H1 (cell line): ENCODE data around the gene MYH7. TPM values are rescaled to one million over a fixed set of nuclear protein-coding genes. Genes with fewer than 3 reads are reported as not detected.

Experiments used
- CTCF ChIA-PET: fragments of 300-600 bp; sonication (Branson Sonifier 250); formaldehyde crosslinking; loops from one replicate; lab custom pipeline; 2021; ENCODE audit not compliant: partially characterized antibody; lab: Charles Lee
- POLR2A ChIA-PET: fragments of 300-600 bp; sonication (Branson Sonifier 250); formaldehyde crosslinking; loops from one replicate; lab custom pipeline; 2021; ENCODE audit warnings: inconsistent platforms; ENCODE audit not compliant: partially characterized antibody; lab: Charles Lee
- DNase-seq, 2 experiments: peaks; one replicate each; pipeline versions ENCODE4 v3.0.0 to v3.0.0-alpha.2; 2010 to 2022; ENCODE audit warnings: low spot score in 2 of 2, low read depth in 1 of 2, mixed read lengths in 1 of 2
- FAIRE-seq: peaks from 2 replicates; lab custom pipeline; 2011; peaks lifted over from hg19 to GRCh38; lab: Jason Lieb, UNC
- H2AFZ ChIP-seq: 2 replicates; pipeline ENCODE4 v1.8.1; 2012; ENCODE audit warnings: low read length, inconsistent platforms
- H2AK5ac ChIP-seq: 2 replicates; pipeline ENCODE4 v1.6.1; 2013; ENCODE audit warnings: low read depth, low read length
- H2BK120ac ChIP-seq: replicated peaks from 2 replicates; pipeline ENCODE3; 2013; ENCODE audit warnings: low read depth, low read length, inconsistent platforms
- H2BK12ac ChIP-seq: 2 replicates; pipeline ENCODE4 v1.6.1; 2013; ENCODE audit warnings: low read depth, low read length
- H2BK15ac ChIP-seq: 2 replicates; pipeline ENCODE4 v1.6.1; 2013; ENCODE audit warnings: low read length
- H2BK20ac ChIP-seq: 2 replicates; pipeline ENCODE4 v1.6.1; 2013; ENCODE audit warnings: low read length
- H2BK5ac ChIP-seq: 2 replicates; pipeline ENCODE4 v1.6.1; 2013; ENCODE audit warnings: low read depth, low read length
- H3K14ac ChIP-seq: 2 replicates; pipeline ENCODE4 v1.6.1; 2013; ENCODE audit warnings: inconsistent platforms; ENCODE audit not compliant: insufficient read length
- H3K18ac ChIP-seq: 2 replicates; pipeline ENCODE4 v1.6.1; 2013; ENCODE audit warnings: low read length; ENCODE audit errors: extremely low read depth
- H3K23ac ChIP-seq: 2 replicates; pipeline ENCODE4 v1.6.1; 2013; ENCODE audit warnings: inconsistent platforms; ENCODE audit not compliant: insufficient read length
- H3K23me2 ChIP-seq: 2 replicates; pipeline ENCODE4 v1.6.1; 2013; ENCODE audit warnings: low read depth, low read length
- H3K27ac ChIP-seq: 2 replicates; pipeline ENCODE4 v1.6.1; 2011; ENCODE audit warnings: low read depth, low read length, inconsistent platforms
- H3K27me3 ChIP-seq, 4 experiments: replicated peaks in 1 of 4; 1 replicate in 1 of 4; 2 replicates in 3 of 4; pipeline versions ENCODE4 v1.6.1 to v1.8.1; 2011 to 2013; ENCODE audit warnings: low read length in 3 of 4, mild to moderate bottlenecking in 3 of 4, inconsistent platforms in 2 of 4, mixed read lengths in 2 of 4, moderate library complexity in 1 of 4; ENCODE audit not compliant: control insufficient read depth in 3 of 4, insufficient read depth in 3 of 4; ENCODE audit errors: extremely low read depth in 1 of 4
- H3K36me3 ChIP-seq, 4 experiments: 2 replicates each; pipeline versions ENCODE4 v1.6.1 to v1.8.1; 2011 to 2013; ENCODE audit warnings: mild to moderate bottlenecking in 4 of 4, low read length in 3 of 4, moderate library complexity in 2 of 4, control low read depth in 1 of 4, inconsistent platforms in 1 of 4; ENCODE audit not compliant: insufficient read depth in 4 of 4, control insufficient read depth in 2 of 4
- H3K4ac ChIP-seq: replicated peaks from 2 replicates; pipeline ENCODE3; 2013; ENCODE audit warnings: low read length, low read depth, mixed read lengths, inconsistent platforms; ENCODE audit not compliant: insufficient read length
- H3K4me1 ChIP-seq, 4 experiments: replicated peaks in 1 of 4; 1 replicate in 1 of 4; 2 replicates in 3 of 4; pipeline versions ENCODE4 v1.6.1 to v1.8.1; 2011 to 2013; ENCODE audit warnings: low read length in 3 of 4, inconsistent platforms in 2 of 4, mixed read lengths in 1 of 4; ENCODE audit not compliant: insufficient read depth in 4 of 4, control insufficient read depth in 3 of 4
- H3K4me2 ChIP-seq, 2 experiments: 2 replicates each; pipeline versions ENCODE4 v1.6.1 to v1.8.1; 2011 to 2013; ENCODE audit warnings: low read depth in 2 of 2, low read length in 2 of 2, control low read depth in 1 of 2, inconsistent platforms in 1 of 2, mild to moderate bottlenecking in 1 of 2; ENCODE audit not compliant: insufficient read depth in 1 of 2
- H3K4me3 ChIP-seq, 4 experiments: fragments of 200-600, 300-600 bp in 1 of 4; sonication (generic), shearing (Covaris generic), sonication (Bioruptor Twin) in 1 of 4; 2 replicates each; pipeline versions ENCODE4 v1.5.1 to v1.8.1; 2011 to 2016; ENCODE audit warnings: low read length in 4 of 4, low read depth in 3 of 4, control low read depth in 2 of 4, inconsistent platforms in 2 of 4, mild to moderate bottlenecking in 2 of 4, mixed read lengths in 1 of 4, moderate library complexity in 1 of 4; ENCODE audit not compliant: insufficient read depth in 2 of 4; ENCODE audit errors: extremely low read depth in 1 of 4
- H3K56ac ChIP-seq: replicated peaks from 2 replicates; pipeline ENCODE3; 2013; ENCODE audit warnings: low read depth, mild to moderate bottlenecking, mixed read lengths, low read length, inconsistent platforms; ENCODE audit not compliant: insufficient read length
- H3K79me1 ChIP-seq: 2 replicates; pipeline ENCODE4 v1.6.1; 2013; ENCODE audit warnings: low read depth, low read length, control low read depth
- H3K79me2 ChIP-seq, 2 experiments: 2 replicates each; pipeline versions ENCODE4 v1.6.1 to v1.8.1; 2012 to 2013; ENCODE audit warnings: low read length in 2 of 2, mild to moderate bottlenecking in 2 of 2, inconsistent platforms in 1 of 2; ENCODE audit not compliant: insufficient read depth in 2 of 2, control insufficient read depth in 1 of 2
- H3K9ac ChIP-seq, 4 experiments: replicated peaks in 1 of 4; 1 replicate in 1 of 4; 2 replicates in 3 of 4; pipeline versions ENCODE4 v1.6.1 to v1.8.1; 2011 to 2013; ENCODE audit warnings: low read depth in 3 of 4, low read length in 3 of 4, control low read depth in 2 of 4, mild to moderate bottlenecking in 2 of 4, moderate library complexity in 2 of 4, inconsistent platforms in 1 of 4; ENCODE audit errors: extremely low read depth in 1 of 4
- H3K9me3 ChIP-seq, 2 experiments: 2 replicates each; pipeline versions ENCODE4 v1.6.1 to v1.8.1; 2012 to 2013; ENCODE audit warnings: mild to moderate bottlenecking in 2 of 2, moderate library complexity in 2 of 2, control low read depth in 1 of 2, inconsistent platforms in 1 of 2, low read depth in 1 of 2, low read length in 1 of 2, mixed read lengths in 1 of 2; ENCODE audit not compliant: insufficient read depth in 2 of 2
- H4K20me1 ChIP-seq, 2 experiments: replicated peaks in 1 of 2; 2 replicates each; pipeline versions ENCODE3 to v1.8.1; 2011 to 2013; ENCODE audit warnings: inconsistent platforms in 2 of 2, low read length in 2 of 2, mild to moderate bottlenecking in 1 of 2; ENCODE audit not compliant: insufficient read depth in 2 of 2, control insufficient read depth in 1 of 2
- H4K5ac ChIP-seq: 2 replicates; pipeline ENCODE4 v1.6.1; 2013; ENCODE audit warnings: low read length, low read depth, mixed read lengths, inconsistent platforms; ENCODE audit not compliant: insufficient read length
- H4K8ac ChIP-seq: 2 replicates; pipeline ENCODE4 v1.8.0; 2013; ENCODE audit warnings: mild to moderate bottlenecking, moderate library complexity, low read length, inconsistent platforms; ENCODE audit not compliant: insufficient read depth; ENCODE audit errors: extremely low read depth
- H4K91ac ChIP-seq: replicated peaks from 2 replicates; pipeline ENCODE3; 2013; ENCODE audit warnings: low read length, mixed read lengths, inconsistent platforms; ENCODE audit not compliant: insufficient read length
- BACH1 ChIP-seq: IDR thresholded peaks from 2 replicates; pipeline ENCODE4 v1.6.1; 2012; ENCODE audit warnings: low read length, improper control_type of control experiment
- BCL11A ChIP-seq, 2 experiments: IDR thresholded peaks; one replicate each; pipeline ENCODE4 v1.6.1; 2011; ENCODE audit warnings: low read depth in 2 of 2, low read length in 2 of 2, mild to moderate bottlenecking in 2 of 2
- CTCF ChIP-seq, 3 experiments: IDR thresholded peaks; 1 replicate in 2 of 3; 2 replicates in 1 of 3; pipeline versions ENCODE4 v1.5.1 to v1.6.1; 2011; ENCODE audit warnings: low read length in 3 of 3, mild to moderate bottlenecking in 3 of 3, inconsistent platforms in 2 of 3, low read depth in 1 of 3, moderate library complexity in 1 of 3; ENCODE audit not compliant: insufficient read depth in 1 of 3; ENCODE audit errors: control extremely low read depth in 1 of 3
- EGR1 ChIP-seq: IDR thresholded peaks from 2 replicates; pipeline ENCODE4 v1.6.1; 2011; ENCODE audit warnings: low read depth, low read length, borderline replicate concordance
- EP300 ChIP-seq, 2 experiments: IDR thresholded peaks; 1 replicate in 1 of 2; 2 replicates in 1 of 2; pipeline ENCODE4 v1.6.1; 2011 to 2012; ENCODE audit warnings: low read depth in 2 of 2, low read length in 2 of 2, mild to moderate bottlenecking in 2 of 2, borderline replicate concordance in 1 of 2, inconsistent platforms in 1 of 2, moderate library complexity in 1 of 2
- HDAC2 ChIP-seq, 2 experiments: fragments of 300-600 bp in 1 of 2; sonication (generic) in 1 of 2; IDR thresholded peaks; 2 replicates each; pipeline ENCODE4 v1.6.1; 2011 to 2012; ENCODE audit warnings: low read depth in 2 of 2, low read length in 2 of 2, mild to moderate bottlenecking in 2 of 2, moderate library complexity in 2 of 2, borderline replicate concordance in 1 of 2, inconsistent platforms in 1 of 2
- JUN ChIP-seq: IDR thresholded peaks from 2 replicates; pipeline ENCODE4 v1.6.1; 2011; ENCODE audit warnings: low read depth, mild to moderate bottlenecking, improper control_type of control experiment, low read length
- MAFK ChIP-seq: IDR thresholded peaks from 2 replicates; pipeline ENCODE4 v1.6.1; 2012; ENCODE audit warnings: low read depth, mild to moderate bottlenecking, improper control_type of control experiment, low read length
- POLR2AphosphoS5 ChIP-seq: IDR thresholded peaks from 2 replicates; pipeline ENCODE4 v1.6.1; 2011; ENCODE audit warnings: low read depth, low read length
- WGBS, 2 experiments: shearing (Covaris generic) in 1 of 2; methylation state at CpG; one replicate each; pipeline versions ENCODE4 v1.1.6 to v1.1.7; 2013 to 2015; ENCODE audit warnings: low lambda C conversion rate in 2 of 2, mixed read lengths in 2 of 2, inconsistent platforms in 1 of 2, low coverage in 1 of 2, missing lambda C conversion rate in 1 of 2; ENCODE audit not compliant: insufficient replicate concordance in 2 of 2, insufficient coverage in 1 of 2, insufficient read length in 1 of 2; ENCODE audit errors: extremely low coverage in 1 of 2, missing lambda C conversion rate in 1 of 2; 5-methylcytosine and 5-hydroxymethylcytosine counted together
- polyA plus RNA-seq, 7 experiments: library from polyadenylated mRNA; depleted of rRNA in 3 of 7; stranded (reverse) in 5 of 7; unstranded in 2 of 7; fragments of >200 nt in 5 of 7; fragments of 200-250 nt in 2 of 7; gene quantifications; 1 replicate in 5 of 7; 2 replicates in 1 of 7; 4 replicates in 1 of 7; pipeline versions ENCODE4 v1.2.1 to v1.2.3, GENCODE V29; 2011 to 2013; ENCODE audit warnings: missing spikeins in 2 of 7, mixed read lengths in 2 of 7
- total RNA-seq: library from RNA; stranded (reverse); fragmentation: NEBNext Ultra II Directional; extraction: Animal tissue kit (Norgen Biotek cat#: 25700); gene quantifications from 2 replicates; pipeline ENCODE4 v1.2.1, GENCODE V29; 2021

Gene MYH7
- total and polyA plus RNA-seq, 2 of the 8 experiments (the other 6 are each of a cell fraction or from before 2014, with no cell fraction given), result not detected

- no peaks in the 10 kb centered on the region; a peak in 1 of 7 replicates for H3K4me1 ChIP-seq
- no peak overlapping the region for H4K91ac ChIP-seq
- H2BK5ac ChIP-seq, result no peak overlapping the region
- no peaks in the 10 kb centered on the region for H3K9me3 ChIP-seq
- FAIRE-seq (no peak), DNase-seq (no peak)
- no peaks in the 10 kb centered on the region; a peak in 1 of 7 replicates for H3K27me3 ChIP-seq
- no peaks in the 10 kb centered on the region for H3K23me2 ChIP-seq
- H3K79me2 ChIP-seq, result no peaks in the 10 kb centered on the region
- peaks cover 0 to 2% of the 10 kb centered on the region in 2 experiments for H4K20me1 ChIP-seq
- WGBS, 2 experiments, result 93% methylated on average over 3 of the region's 3 CpGs; no CpG with 5 or more reads in 1 of the 2 experiments
- TF ChIP-seq EGR1 (no peak), JUN (no peak), EP300 (IDR thresholded peaks at IDR 0.05; ENCODE audit: borderline replicate concordance in 1 of 2, low read depth in 2 of 2, low read length in 2 of 2) (no peak), POLR2AphosphoS5 (no peak), BCL11A (IDR thresholded peaks at IDR 0.05; ENCODE audit: low read depth in 2 of 2, low read length in 2 of 2) (no peak), CTCF (IDR thresholded peaks at IDR 0.05; ENCODE audit: control extremely low read depth in 1 of 3, insufficient read depth in 1 of 3, low read depth in 1 of 3, low read length in 3 of 3) (no peak), HDAC2 (IDR thresholded peaks at IDR 0.05; ENCODE audit: borderline replicate concordance in 1 of 2, low read depth in 2 of 2, low read length in 2 of 2) (no peak), BACH1 (no peak), MAFK (no peak)
- H3K4me2 ChIP-seq, result no peak overlapping the region
- POLR2A ChIA-PET, result no interaction called here
- H3K36me3 ChIP-seq, result no peaks in the 10 kb centered on the region
- H2AK5ac ChIP-seq, result no peak overlapping the region
- H3K4ac ChIP-seq, result no peak overlapping the region
- H3K9ac ChIP-seq, result no peak overlapping the region
- H3K79me1 ChIP-seq, result no peaks in the 10 kb centered on the region
- H2AFZ ChIP-seq, result no peak overlapping the region
- H3K4me3 ChIP-seq, result no peak overlapping the region
- no peak overlapping the region for H2BK20ac ChIP-seq
- no peak overlapping the region for H3K27ac ChIP-seq
- no peak overlapping the region for H3K23ac ChIP-seq
- H2BK15ac ChIP-seq, result no peak overlapping the region
- no peak overlapping the region for H3K18ac ChIP-seq
- CTCF ChIA-PET, result interaction anchor here (1.8 kb wide), 1 partner anchor 12 kb away, joined by 4 read pairs; no protein-coding TSS in a partner anchor
- no peak overlapping the region for H4K8ac ChIP-seq
- no peak overlapping the region for H2BK12ac ChIP-seq
- no peak overlapping the region for H4K5ac ChIP-seq
- no peak overlapping the region for H3K56ac ChIP-seq
- H3K14ac ChIP-seq, result no peak overlapping the region
- no peak overlapping the region for H2BK120ac ChIP-seq
Observed at GRCh38 chr14:23399136-23399535, 36.3 kb downstream of the MYH7 start.
